PC-9 (cell line): ENCODE data around the gene INPP5A.

Source experiments
- CTCF ChIP-seq: fragments of 200-600 bp; sonication (generic); conservative IDR thresholded peaks from 2 replicates; pipeline ENCODE4 v1.6.1; 2017; ENCODE audit warnings: mixed run types, antibody characterized with exemption, mild to moderate bottlenecking, moderate library complexity
- EZH2 ChIP-seq: fragments of 200-600 bp; sonication (generic); IDR thresholded peaks from 2 replicates; pipeline ENCODE4 v1.8.0; 2017; ENCODE audit warnings: antibody characterized with exemption, low read depth

- no peak for TF ChIP-seq CTCF
- TF ChIP-seq EZH2, result no peak
These were observed 251.2 kb downstream of the INPP5A start for GRCh38 chr10:132788831-132789219.
